T-helper 17 cell (primary cell): Measurements from ENCODE around the gene ZC3HAV1. TPM values are rescaled to one million over a fixed set of nuclear protein-coding genes. Genes with fewer than 3 reads are reported as not detected.
"Not testable (repeated sequence)": the region's sequence is repeated elsewhere in the genome, so short reads cannot be mapped to it uniquely, and the experiment has no call there.

Experiments used
- ATAC-seq: fragments of 150-1000 bp; cut with Tn5 transposase; 2 replicates; pipeline ENCODE4 v1.10.0; 2021; ENCODE audit warnings: mild to moderate bottlenecking, moderate library complexity
- DNase-seq, 3 donors: peaks; one replicate each; pipeline versions ENCODE4 v3.0.0 to v3.0.0-alpha.2; 2020 to 2021
- H3K9me3 ChIP-seq: one replicate; pipeline ENCODE4 v1.7.0; 2013; ENCODE audit warnings: low read length, mild to moderate bottlenecking; ENCODE audit not compliant: control insufficient read depth, poor library complexity, severe bottlenecking
- H3K27ac Mint-ChIP-seq: one replicate; pipeline ENCODE4 v1.8.0; 2022; ENCODE audit warnings: mild to moderate bottlenecking, moderate library complexity, mixed read lengths
- H3K27me3 Mint-ChIP-seq: one replicate; pipeline ENCODE4 v1.8.0; 2022; ENCODE audit warnings: mixed read lengths
- H3K36me3 Mint-ChIP-seq: one replicate; pipeline ENCODE4 v1.8.0; 2022; ENCODE audit warnings: low read depth, mixed read lengths
- H3K4me1 Mint-ChIP-seq: one replicate; pipeline ENCODE4 v1.8.0; 2022; ENCODE audit warnings: mild to moderate bottlenecking, mixed read lengths
- H3K4me3 Mint-ChIP-seq: one replicate; pipeline ENCODE4 v1.8.0; 2022; ENCODE audit warnings: mild to moderate bottlenecking, moderate library complexity, mixed read lengths
- total RNA-seq, 4 donors: library from RNA in 2 of 4; stranded (reverse) in 2 of 4; gene quantifications; one replicate each; pipeline ENCODE4 v1.2.3 and lab custom pipeline; 2022 to 2026

ZC3HAV1 gene
- total RNA-seq, 2 donors from 2014 or later = 154 to 177 TPM

DNA sequence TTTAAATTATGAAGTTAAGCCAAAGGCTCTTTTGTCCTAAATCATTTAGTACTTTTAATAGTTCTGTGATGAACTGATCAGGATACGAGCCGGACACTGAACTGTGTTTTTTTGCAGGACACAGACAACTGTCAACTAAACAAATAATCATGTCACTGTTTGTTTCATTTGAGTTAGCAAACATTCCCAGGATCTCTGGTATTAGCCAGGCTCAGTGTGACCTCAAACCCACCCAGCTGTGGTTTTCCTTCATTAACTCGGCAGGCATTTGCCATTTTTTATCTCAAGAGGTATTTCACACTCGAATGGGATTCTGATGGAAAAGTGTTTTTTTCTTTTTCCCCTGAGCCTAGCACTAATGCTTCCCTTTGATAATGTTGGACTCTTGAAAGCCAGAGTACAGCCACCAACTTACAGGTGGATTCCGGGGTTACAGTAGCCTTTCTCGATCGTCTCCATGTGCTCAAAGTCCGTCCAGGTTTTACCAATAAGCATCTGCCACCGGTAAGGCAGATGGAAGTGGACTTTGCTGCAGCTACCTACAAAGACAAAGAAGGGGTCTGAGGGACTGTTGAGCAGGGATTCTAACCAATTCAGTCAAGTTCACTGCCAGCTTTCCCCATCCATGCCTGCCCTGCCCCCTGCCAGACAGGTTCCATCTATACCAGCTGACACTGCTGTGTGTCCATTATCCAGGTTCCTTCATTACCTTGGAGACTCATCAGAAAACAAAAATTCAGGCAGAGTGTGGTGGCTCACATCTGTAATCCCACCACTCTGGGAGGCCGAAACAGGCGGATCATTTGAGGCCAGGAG lies 33.4 kb downstream of the ZC3HAV1 start:
- ATAC-seq (no peak), DNase-seq (no peak)
- Mint-ChIP-seq H3K27ac (peak overlapping the region; percentile 90), H3K4me1 (peaks cover 50% of the 10 kb centered on the region), H3K36me3 (peaks cover 13% of the 10 kb centered on the region), H3K4me3 (no peak overlapping the region), H3K27me3 (no peaks in the 10 kb centered on the region)
- no peaks in the 10 kb centered on the region for H3K9me3 ChIP-seq

DNA sequence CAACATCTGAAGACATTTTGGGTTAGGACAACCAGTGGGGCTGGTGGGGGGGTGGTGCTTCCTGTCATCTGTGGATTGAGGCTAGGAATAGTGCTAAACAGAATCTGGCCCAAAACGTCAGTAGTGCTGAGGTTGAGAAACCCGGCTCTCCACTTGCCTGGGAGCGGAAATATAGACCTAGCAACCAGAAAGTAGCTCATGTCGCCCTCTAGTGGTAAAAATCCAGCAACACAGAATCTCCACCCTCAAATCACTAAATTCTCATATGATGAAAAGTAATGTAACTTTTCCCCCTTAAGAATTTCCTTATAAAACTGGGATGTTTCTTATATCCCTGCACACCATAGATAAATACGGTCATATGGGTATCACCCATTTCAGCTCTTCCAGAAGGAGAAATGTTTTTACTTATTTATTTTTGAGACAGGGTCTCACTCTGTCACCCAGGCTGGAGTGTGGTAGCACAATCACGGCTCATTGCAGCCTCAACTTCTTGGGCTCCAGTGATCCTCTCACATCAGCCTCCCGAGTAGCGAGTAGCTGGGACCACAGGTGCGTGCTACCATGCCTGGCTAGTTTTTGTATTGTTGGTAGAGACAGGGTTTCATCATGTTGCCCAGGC lies 34.4 kb downstream of the ZC3HAV1 start:
- Mint-ChIP-seq H3K36me3 (peaks cover 8% of the 10 kb centered on the region), H3K4me3 (peak overlapping the region; percentile 58), H3K4me1 (peaks cover 44% of the 10 kb centered on the region), H3K27ac (peak overlapping the region; percentile 70), H3K27me3 (no peaks in the 10 kb centered on the region)
- ATAC-seq (peak; percentile 87), DNase-seq (peak; percentile 31 to 51 (median 50))
- H3K9me3 ChIP-seq = no peaks in the 10 kb centered on the region

DNA sequence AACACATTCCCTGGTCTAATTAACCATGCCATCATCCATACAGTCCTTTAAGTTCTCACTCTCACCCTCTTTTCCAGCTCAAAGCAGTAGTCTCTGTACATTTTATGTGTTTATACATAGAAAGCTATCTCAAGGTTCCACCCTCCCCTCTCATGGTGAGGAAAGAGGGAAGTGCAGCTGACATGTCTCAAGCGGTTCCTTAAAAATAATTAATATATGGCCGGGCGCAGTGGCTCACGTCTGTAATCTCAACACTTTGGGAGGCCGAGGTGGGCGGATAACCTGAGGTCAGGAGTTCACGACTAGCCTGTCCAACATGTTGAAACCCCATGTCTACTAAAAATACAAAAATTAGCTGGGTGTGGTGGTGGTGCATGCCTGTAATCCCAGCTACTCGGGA lies 36.7 kb downstream of the ZC3HAV1 start:
- H3K9me3 ChIP-seq = no peaks in the 10 kb centered on the region
- no peaks in the 10 kb centered on the region for H3K27me3 Mint-ChIP-seq
- peak overlapping the region; percentile 82 for H3K4me3 Mint-ChIP-seq
- DNase-seq (no peak), ATAC-seq (no peak)
- peaks cover 42% of the 10 kb centered on the region for H3K4me1 Mint-ChIP-seq
- H3K27ac Mint-ChIP-seq = peak overlapping the region; percentile 93
- H3K36me3 Mint-ChIP-seq = peaks cover 8% of the 10 kb centered on the region

DNA sequence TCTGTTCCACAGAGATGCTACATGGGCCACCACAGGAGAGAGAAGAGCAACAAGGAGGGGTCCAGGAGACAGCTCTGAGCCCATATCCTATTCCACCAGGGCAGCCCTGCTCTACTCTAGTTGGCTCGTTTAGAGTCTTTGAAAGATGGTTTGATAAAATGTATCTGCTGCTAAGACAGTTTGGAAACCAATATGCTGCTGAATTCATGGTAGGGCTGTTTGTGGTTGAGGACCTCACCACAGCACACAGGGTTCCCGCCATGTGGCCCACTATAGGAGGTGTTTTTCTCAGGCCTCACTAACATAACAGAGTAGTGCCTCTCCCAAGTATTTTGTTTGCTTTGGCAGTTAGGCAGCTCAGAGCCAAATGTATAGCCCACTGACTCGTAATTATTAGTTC lies 37.8 kb downstream of the ZC3HAV1 start:
- peaks cover 8% of the 10 kb centered on the region for H3K36me3 Mint-ChIP-seq
- H3K9me3 ChIP-seq = no peaks in the 10 kb centered on the region
- peak overlapping the region; percentile 82 for H3K4me3 Mint-ChIP-seq
- peaks cover 38% of the 10 kb centered on the region for H3K4me1 Mint-ChIP-seq
- no peaks in the 10 kb centered on the region for H3K27me3 Mint-ChIP-seq
- peak; percentile 43 for ATAC-seq
- peak overlapping the region; percentile 93 for H3K27ac Mint-ChIP-seq
- no peak for DNase-seq

DNA sequence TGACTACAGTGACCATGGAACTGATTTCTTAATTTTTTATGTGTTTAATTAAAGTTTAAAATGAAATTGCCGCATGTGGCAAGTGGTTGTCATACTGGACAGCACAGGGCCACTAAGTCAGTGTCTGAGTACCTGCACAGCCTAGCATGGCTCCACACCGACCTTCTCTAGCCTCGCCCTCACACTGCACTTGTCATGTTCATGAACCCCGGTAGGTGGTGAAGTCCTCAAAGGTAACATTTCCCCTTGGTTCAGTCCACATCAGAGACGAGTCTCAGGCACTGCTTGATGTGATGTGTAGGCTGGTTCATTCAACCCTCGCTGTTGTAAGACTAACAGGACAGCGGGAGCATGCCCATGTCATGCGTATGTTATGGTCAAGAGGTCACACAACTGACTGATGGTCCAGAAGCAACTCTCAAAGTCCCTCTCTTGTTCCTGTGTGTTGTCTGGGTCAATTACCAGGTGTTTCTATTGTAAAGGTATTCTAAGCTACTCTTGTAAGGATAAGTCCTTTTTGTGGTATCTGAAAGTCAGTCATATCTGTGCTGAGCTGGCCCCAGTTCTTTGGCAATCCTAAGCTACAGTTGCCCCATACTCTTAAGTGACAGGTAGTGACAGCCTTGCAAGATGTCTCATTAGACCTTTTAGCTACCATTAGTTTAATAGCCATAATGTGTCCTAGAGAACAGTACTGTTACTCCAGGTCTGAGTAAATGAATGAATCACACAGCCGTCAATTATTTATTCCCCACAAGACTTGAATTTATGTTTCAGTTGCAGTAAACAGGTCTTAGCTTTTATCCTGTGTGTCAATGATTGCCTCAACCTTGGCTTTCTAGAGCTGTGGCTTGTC lies 40.7 kb downstream of the ZC3HAV1 start:
- peaks cover 12% of the 10 kb centered on the region for H3K36me3 Mint-ChIP-seq
- H3K4me3 Mint-ChIP-seq = peak overlapping the region; percentile 62
- DNase-seq (no peak), ATAC-seq (peak; percentile 51)
- H3K9me3 ChIP-seq = no peaks in the 10 kb centered on the region
- no peaks in the 10 kb centered on the region for H3K27me3 Mint-ChIP-seq
- H3K4me1 Mint-ChIP-seq = peaks cover 39% of the 10 kb centered on the region
- H3K27ac Mint-ChIP-seq = no peak overlapping the region

DNA sequence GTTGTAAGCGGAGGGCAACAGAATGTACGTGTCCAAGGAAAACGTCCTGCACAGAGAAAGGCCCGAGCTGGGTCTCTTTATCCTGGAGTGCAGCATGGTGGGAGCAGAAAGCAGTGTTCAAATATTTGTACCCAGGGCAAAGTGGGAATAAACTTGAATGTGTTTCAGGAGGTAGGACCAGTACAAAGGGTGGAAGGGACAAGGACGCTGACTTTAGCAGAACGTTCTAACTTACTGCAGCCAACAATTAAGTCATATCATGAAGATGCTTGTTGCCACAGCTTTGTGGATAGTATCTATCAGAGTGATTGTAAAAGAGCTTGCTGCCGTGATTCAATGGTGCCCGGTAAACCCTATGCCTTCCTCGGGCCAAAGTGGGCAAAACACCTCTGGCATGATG lies 43.2 kb downstream of the ZC3HAV1 start:
- no peaks in the 10 kb centered on the region for H3K27me3 Mint-ChIP-seq
- H3K36me3 Mint-ChIP-seq = peaks cover 16% of the 10 kb centered on the region
- peak overlapping the region; percentile 90 for H3K27ac Mint-ChIP-seq
- H3K9me3 ChIP-seq = no peaks in the 10 kb centered on the region
- ATAC-seq = no peak
- H3K4me3 Mint-ChIP-seq = no peak overlapping the region
- DNase-seq = no peak
- peaks cover 36% of the 10 kb centered on the region for H3K4me1 Mint-ChIP-seq

DNA sequence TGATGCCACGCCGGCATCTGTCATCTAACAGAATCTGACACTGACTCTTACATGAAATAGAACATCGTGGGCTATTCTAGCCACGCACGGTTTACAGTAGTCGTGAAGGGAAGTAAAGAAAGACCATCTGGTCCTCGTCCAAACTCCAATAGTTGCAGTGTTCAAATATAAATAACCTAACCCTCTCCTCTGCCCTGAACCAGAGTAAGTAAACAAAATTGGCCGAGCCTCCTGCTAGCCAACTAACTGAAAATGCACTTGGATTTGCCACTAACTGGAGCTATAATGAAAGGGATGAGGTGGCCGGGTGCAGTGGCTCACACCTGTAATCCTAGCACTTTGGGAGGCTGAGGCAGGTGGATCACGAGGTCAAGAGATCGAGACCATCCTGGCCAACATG lies 44.2 kb downstream of the ZC3HAV1 start:
- Mint-ChIP-seq H3K4me1 (peaks cover 44% of the 10 kb centered on the region), H3K27ac (peak overlapping the region; percentile 90), H3K27me3 (no peaks in the 10 kb centered on the region), H3K36me3 (peaks cover 17% of the 10 kb centered on the region), H3K4me3 (no peak overlapping the region)
- H3K9me3 ChIP-seq = no peaks in the 10 kb centered on the region
- ATAC-seq = no peak
- DNase-seq = no peak

DNA sequence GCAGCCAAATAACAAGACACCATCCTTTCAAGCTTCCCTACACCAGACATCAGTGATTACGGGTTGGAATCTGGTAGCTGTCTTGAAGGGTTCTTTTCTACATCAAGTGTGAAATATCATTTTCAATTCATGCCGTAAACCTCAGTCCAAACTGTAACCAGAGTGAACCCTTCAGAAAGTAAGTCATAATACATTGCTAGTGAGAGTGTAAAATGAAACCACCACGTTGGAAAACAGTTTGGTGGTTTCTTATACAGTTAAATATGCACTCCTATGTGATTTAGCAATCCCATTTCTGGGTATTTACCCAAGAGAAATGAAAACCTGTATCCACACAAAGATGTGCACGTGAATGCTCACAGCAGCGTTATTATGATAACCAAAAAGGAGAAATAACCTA lies 48.1 kb downstream of the ZC3HAV1 start:
- H3K27me3 Mint-ChIP-seq = no peaks in the 10 kb centered on the region
- H3K4me3 Mint-ChIP-seq = peak overlapping the region; percentile 31
- peaks cover 43% of the 10 kb centered on the region for H3K4me1 Mint-ChIP-seq
- no peaks in the 10 kb centered on the region for H3K9me3 ChIP-seq
- peaks cover 18% of the 10 kb centered on the region for H3K36me3 Mint-ChIP-seq
- DNase-seq = no peak
- no peak for ATAC-seq
- peak overlapping the region; percentile 90 for H3K27ac Mint-ChIP-seq

DNA sequence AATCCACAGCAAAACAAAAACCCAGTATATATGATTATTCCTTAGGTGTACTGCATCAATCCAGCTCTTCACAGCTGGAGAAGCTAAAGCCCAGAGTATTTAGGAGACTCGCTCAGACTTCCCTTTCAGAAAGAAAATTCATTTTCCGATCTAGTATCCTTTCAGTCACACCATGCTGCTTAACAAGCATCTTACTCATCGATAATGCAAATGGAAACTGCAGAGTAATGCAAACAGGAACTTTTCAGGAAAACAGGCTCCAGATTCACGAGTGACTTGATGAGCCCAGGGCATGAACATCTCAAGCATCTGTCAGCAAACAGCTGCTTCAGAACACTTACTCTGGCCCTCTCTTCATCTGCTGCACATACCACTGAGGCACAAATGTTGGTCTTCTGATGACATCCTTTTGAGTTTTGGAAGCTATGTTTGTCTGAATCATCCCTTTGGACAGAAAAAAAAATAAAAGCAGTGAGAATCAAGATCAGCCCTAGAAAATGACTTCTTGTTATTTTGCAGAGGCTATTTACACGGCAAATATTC lies 48.8 kb downstream of the ZC3HAV1 start:
- ATAC-seq (no peak), DNase-seq (no peak)
- no peaks in the 10 kb centered on the region for H3K27me3 Mint-ChIP-seq
- peak overlapping the region; percentile 31 for H3K4me3 Mint-ChIP-seq
- peak overlapping the region; percentile 90 for H3K27ac Mint-ChIP-seq
- H3K36me3 Mint-ChIP-seq = peaks cover 16% of the 10 kb centered on the region
- no peaks in the 10 kb centered on the region for H3K9me3 ChIP-seq
- H3K4me1 Mint-ChIP-seq = peaks cover 39% of the 10 kb centered on the region

DNA sequence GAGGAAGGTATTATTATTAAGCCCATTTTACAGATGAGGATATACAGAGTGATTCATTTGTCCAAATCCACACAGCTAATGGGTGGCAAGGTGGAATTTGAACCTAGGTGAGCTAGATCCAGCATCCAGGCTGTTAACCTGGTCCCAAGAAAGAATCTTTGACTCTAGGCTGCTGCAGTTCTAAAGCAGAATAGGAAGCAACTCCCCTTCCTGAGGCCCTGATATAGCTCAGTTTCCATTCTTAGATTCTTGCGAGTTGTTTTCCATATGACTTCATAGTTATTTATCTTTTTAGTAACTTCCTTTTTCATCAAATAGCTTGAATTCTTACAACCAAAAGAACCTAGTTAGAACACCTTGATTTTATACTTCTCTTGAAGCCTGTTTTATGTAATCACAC lies 49.6 kb downstream of the ZC3HAV1 start:
- DNase-seq = no peak
- no peaks in the 10 kb centered on the region for H3K9me3 ChIP-seq
- no peaks in the 10 kb centered on the region for H3K27me3 Mint-ChIP-seq
- no peak for ATAC-seq
- peaks cover 34% of the 10 kb centered on the region for H3K4me1 Mint-ChIP-seq
- H3K36me3 Mint-ChIP-seq = peaks cover 16% of the 10 kb centered on the region
- peak overlapping the region; percentile 90 for H3K27ac Mint-ChIP-seq
- H3K4me3 Mint-ChIP-seq = no peak overlapping the region

DNA sequence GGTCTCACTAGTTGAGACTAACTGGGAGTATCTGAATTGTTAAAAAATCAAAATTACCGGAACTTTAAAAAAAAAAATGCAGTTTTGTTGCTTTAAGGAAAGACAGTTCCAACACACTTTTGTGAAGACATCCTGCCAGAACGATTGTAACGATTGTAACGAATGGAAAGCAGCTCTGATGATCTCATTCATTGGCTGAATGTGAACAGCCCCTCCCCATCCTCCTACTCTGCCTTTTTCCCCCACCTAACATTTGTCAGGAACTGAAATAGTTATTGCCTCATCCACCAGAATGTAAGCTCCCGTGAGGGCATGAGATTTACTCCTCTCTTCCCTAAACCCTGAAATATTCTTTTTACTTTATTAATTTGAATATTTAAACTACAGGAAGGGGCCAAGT lies 50.6 kb downstream of the ZC3HAV1 start:
- Mint-ChIP-seq H3K36me3 (peaks cover 15% of the 10 kb centered on the region), H3K27me3 (no peaks in the 10 kb centered on the region), H3K4me3 (no peak overlapping the region), H3K27ac (no peak overlapping the region), H3K4me1 (peaks cover 30% of the 10 kb centered on the region)
- ATAC-seq (no peak), DNase-seq (no peak)
- H3K9me3 ChIP-seq = no peaks in the 10 kb centered on the region

DNA sequence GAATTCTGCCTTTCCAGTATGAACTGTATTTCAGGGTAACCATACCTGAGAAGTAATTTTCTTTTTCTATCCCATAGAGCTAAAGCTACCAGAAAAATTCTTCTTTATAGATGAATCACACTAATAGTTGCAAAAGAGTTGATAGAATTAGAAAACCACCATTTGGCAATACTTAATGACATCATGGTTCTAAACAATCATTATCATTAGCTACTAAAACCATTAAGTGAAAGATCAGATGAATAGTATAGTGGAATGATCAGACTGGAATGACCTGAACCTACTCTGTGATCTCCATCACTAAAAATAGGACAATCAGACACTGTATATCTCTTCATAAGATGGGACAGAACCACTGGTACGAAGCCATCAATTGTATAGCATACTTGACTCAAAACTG lies 53.8 kb downstream of the ZC3HAV1 start:
- DNase-seq (no peak), ATAC-seq (no peak)
- H3K4me1 Mint-ChIP-seq = peaks cover 13% of the 10 kb centered on the region
- peak overlapping the region; percentile 21 for H3K27ac Mint-ChIP-seq
- no peaks in the 10 kb centered on the region for H3K9me3 ChIP-seq
- peaks cover 8% of the 10 kb centered on the region for H3K36me3 Mint-ChIP-seq
- peak overlapping the region; percentile 25 for H3K4me3 Mint-ChIP-seq
- H3K27me3 Mint-ChIP-seq = no peaks in the 10 kb centered on the region

DNA sequence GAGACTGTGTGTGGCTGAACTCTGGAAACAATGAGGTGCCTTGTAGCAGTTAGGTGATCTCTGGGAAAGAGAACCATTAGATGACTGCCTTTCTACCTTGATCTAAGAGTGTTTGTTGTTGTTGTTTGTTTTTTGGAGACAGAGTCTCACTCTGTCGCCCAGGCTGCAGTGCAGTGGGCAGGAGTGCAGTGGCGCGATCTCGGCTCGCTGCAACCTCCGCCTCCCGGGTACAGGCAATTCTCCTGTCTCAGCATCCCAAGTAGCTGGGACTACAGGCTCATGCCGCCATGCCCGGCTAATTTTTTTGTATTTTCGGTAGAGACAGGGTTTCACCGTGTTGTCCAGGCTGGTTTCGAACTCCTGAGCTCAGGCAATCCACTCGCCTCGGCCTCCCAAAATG lies 54.9 kb downstream of the ZC3HAV1 start:
- H3K27ac Mint-ChIP-seq = peak overlapping the region; percentile 82

More for the DNA sequence above, 54.9 kb downstream of the ZC3HAV1 start:
- H3K4me1 Mint-ChIP-seq, H3K27me3 Mint-ChIP-seq, H3K9me3 ChIP-seq, DNase-seq, H3K36me3 Mint-ChIP-seq, ATAC-seq, H3K4me3 Mint-ChIP-seq: not testable (repeated sequence)
